ENCODE results near the gene SCN9A.

Gene SCN9A

GRCh38 chr2:166393008-166393407, 17.3 kb upstream of the SCN9A start:
- no peak overlapping the region for H3K4me3 ChIP-seq (ENCODE audit: low read length)
- no peak for DNase-seq (ENCODE audit: low read depth)
- TF ChIP-seq, protein P1, sequence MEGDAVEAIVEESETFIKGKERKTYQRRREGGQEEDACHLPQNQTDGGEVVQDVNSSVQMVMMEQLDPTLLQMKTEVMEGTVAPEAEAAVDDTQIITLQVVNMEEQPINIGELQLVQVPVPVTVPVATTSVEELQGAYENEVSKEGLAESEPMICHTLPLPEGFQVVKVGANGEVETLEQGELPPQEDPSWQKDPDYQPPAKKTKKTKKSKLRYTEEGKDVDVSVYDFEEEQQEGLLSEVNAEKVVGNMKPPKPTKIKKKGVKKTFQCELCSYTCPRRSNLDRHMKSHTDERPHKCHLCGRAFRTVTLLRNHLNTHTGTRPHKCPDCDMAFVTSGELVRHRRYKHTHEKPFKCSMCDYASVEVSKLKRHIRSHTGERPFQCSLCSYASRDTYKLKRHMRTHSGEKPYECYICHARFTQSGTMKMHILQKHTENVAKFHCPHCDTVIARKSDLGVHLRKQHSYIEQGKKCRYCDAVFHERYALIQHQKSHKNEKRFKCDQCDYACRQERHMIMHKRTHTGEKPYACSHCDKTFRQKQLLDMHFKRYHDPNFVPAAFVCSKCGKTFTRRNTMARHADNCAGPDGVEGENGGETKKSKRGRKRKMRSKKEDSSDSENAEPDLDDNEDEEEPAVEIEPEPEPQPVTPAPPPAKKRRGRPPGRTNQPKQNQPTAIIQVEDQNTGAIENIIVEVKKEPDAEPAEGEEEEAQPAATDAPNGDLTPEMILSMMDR (conservative IDR thresholded peaks at IDR 0.05; ENCODE audit: low read depth, low read length), result no peak

GRCh38 chr2:166388481-166389070, 12.8 kb upstream of the SCN9A start:
- TF ChIP-seq, protein P1 (conservative IDR thresholded peaks at IDR 0.05; ENCODE audit: low read depth, low read length), result no peak
- DNase-seq (ENCODE audit: low read depth), result no peak
- no peak overlapping the region for H3K4me3 ChIP-seq (ENCODE audit: low read length)

GRCh38 chr2:166385313-166385712, 9.6 kb upstream of the SCN9A start:
- TF ChIP-seq, protein P1 (conservative IDR thresholded peaks at IDR 0.05; ENCODE audit: low read depth, low read length), result no peak
- no peak overlapping the region for H3K4me3 ChIP-seq (ENCODE audit: low read length)
- no peak for DNase-seq (ENCODE audit: low read depth)

GRCh38 chr2:166384774-166385173, 9.0 kb upstream of the SCN9A start:
- DNase-seq (ENCODE audit: low read depth), result no peak
- TF ChIP-seq, protein P1 (conservative IDR thresholded peaks at IDR 0.05; ENCODE audit: low read depth, low read length), result peak; percentile 42
- H3K4me3 ChIP-seq (ENCODE audit: low read length), result no peak overlapping the region

DNA sequence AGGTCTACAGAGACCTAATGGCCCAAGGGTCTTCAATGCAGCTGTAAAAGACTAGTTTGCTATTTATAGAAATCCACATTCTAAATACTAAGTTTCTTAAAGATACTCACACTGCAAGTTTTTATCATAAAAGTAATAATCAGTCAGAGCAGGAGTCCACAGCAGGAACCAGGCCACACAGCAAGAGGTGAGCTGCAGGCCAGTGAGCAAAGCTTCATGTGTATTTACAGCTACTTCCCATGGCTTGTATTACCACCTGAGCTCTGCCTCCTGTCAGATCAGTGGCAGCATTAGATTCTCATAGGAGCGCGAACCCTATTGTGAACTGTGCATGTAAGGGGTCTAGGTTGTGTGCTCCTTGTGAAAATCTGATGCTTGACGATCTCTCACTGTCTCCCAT, 6.7 kb upstream of the SCN9A start:
- DNase-seq (ENCODE audit: low read depth), result no peak
- H3K4me3 ChIP-seq (ENCODE audit: low read length), result no peak overlapping the region
- TF ChIP-seq, protein P1 (conservative IDR thresholded peaks at IDR 0.05; ENCODE audit: low read depth, low read length), result no peak

DNA sequence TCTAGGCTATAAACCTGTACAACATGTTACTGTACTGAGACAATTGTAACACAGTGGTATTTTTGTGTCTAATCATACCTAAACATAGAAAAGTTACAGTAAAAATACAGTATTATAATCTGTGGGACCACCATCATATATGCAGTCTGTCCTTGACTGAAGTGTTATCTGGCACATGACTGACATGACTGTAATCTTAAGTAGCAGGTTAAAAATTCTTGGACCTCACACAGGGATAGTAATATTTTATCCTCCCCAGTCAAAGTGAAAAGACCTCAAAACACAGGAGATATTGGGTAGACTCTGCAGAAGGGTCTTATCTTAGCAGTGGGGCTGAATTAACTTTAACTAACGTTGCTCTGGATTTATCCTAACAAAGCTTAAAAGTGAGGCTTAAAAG, 4.9 kb upstream of the SCN9A start:
- H3K4me3 ChIP-seq (ENCODE audit: low read length), result no peak overlapping the region
- DNase-seq (ENCODE audit: low read depth), result no peak
- TF ChIP-seq, protein P1 (conservative IDR thresholded peaks at IDR 0.05; ENCODE audit: low read depth, low read length), result no peak

DNA sequence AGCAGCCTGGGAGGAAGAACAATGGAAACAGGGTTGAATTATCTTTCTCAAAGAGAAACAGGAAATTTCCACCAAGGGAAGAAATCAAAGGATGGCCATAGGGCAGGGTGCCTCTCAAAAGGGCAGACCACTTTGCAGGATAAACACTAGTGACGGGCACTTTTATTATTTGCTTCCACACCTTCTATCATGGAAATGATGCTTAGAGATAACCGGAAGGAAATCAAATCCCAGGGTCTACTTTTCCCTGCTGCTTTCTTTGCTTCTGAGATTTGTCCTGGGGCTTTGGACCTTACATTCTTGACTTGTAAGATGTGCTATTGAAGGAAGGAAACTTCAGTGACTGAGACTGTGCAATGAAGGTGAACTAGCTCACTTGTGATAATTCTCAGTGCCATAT, 1.1 kb upstream of the SCN9A start:
- TF ChIP-seq, protein P1 (conservative IDR thresholded peaks at IDR 0.05; ENCODE audit: low read depth, low read length), result no peak
- no peak for DNase-seq (ENCODE audit: low read depth)
- H3K4me3 ChIP-seq (ENCODE audit: low read length), result peak overlapping the region; percentile 76
